ENCODE results near the gene ACACA.

DNA sequence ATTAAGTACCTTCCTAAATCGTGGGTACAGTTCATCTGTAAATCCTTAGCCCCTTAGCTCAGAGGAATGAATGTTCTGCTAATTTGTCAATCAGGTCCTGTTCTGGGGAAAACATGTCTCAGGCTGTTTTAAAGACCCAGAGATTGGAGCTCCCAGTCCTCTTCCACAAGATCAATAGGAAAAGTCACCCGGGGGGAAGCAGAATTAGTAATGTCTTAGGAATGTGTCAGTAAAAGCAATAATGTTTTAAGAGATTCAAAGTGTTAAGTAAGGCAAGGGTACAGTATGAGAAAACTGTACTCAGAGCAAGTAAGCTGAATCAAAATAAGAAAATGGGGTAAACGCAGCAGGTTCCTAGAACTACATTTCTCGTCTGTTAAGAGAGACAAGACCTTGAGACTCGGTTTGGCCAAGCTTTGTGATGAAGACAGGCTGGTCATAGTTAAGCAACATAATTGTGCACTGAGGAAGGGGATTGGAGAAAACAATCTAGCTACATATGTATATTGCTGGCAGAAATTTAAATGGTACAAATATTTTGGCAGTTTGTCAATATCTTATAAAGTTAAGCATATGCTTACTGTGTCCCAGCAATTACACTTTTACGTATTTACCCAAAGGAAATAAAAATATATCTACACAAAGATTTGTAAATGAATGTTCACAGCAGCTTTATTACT is 223.7 kb downstream of the ACACA start:
- TF ChIP-seq, protein P1, sequence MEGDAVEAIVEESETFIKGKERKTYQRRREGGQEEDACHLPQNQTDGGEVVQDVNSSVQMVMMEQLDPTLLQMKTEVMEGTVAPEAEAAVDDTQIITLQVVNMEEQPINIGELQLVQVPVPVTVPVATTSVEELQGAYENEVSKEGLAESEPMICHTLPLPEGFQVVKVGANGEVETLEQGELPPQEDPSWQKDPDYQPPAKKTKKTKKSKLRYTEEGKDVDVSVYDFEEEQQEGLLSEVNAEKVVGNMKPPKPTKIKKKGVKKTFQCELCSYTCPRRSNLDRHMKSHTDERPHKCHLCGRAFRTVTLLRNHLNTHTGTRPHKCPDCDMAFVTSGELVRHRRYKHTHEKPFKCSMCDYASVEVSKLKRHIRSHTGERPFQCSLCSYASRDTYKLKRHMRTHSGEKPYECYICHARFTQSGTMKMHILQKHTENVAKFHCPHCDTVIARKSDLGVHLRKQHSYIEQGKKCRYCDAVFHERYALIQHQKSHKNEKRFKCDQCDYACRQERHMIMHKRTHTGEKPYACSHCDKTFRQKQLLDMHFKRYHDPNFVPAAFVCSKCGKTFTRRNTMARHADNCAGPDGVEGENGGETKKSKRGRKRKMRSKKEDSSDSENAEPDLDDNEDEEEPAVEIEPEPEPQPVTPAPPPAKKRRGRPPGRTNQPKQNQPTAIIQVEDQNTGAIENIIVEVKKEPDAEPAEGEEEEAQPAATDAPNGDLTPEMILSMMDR (IDR thresholded peaks at IDR 0.05) = no peak
- no peak for TF ChIP-seq POLR2A (IDR thresholded peaks at IDR 0.05)
- TF ChIP-seq EP300 (IDR thresholded peaks at IDR 0.05) = no peak

Measured in ovary (tissue), 3 donors.